ENCODE data around the gene TTN.

DNA sequence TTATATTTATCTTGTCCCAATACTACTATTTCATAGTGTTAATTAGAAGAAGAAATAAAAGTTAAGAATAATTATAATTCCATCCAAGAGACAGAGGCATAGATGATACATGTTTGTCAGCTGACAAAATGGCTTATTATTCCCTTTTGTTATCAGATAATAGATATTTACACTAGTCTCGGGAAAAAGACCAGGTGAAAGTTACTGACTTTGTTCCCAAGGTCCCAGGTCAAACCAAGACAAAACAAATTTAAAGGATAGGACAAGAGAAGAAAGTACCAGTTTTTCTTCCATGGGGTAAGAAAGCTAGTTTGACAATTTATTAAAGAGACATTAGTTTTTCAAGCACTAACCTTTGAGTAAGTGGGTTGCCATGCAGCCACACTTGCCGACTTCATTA, 73.2 kb downstream of the TTN start:
- TF ChIP-seq, protein P1, sequence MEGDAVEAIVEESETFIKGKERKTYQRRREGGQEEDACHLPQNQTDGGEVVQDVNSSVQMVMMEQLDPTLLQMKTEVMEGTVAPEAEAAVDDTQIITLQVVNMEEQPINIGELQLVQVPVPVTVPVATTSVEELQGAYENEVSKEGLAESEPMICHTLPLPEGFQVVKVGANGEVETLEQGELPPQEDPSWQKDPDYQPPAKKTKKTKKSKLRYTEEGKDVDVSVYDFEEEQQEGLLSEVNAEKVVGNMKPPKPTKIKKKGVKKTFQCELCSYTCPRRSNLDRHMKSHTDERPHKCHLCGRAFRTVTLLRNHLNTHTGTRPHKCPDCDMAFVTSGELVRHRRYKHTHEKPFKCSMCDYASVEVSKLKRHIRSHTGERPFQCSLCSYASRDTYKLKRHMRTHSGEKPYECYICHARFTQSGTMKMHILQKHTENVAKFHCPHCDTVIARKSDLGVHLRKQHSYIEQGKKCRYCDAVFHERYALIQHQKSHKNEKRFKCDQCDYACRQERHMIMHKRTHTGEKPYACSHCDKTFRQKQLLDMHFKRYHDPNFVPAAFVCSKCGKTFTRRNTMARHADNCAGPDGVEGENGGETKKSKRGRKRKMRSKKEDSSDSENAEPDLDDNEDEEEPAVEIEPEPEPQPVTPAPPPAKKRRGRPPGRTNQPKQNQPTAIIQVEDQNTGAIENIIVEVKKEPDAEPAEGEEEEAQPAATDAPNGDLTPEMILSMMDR (IDR thresholded peaks at IDR 0.05): no peak
- no peak for TF ChIP-seq POLR2AphosphoS5 (IDR thresholded peaks at IDR 0.05; ENCODE audit: low read depth, low read length)
- TF ChIP-seq, protein P2, sequence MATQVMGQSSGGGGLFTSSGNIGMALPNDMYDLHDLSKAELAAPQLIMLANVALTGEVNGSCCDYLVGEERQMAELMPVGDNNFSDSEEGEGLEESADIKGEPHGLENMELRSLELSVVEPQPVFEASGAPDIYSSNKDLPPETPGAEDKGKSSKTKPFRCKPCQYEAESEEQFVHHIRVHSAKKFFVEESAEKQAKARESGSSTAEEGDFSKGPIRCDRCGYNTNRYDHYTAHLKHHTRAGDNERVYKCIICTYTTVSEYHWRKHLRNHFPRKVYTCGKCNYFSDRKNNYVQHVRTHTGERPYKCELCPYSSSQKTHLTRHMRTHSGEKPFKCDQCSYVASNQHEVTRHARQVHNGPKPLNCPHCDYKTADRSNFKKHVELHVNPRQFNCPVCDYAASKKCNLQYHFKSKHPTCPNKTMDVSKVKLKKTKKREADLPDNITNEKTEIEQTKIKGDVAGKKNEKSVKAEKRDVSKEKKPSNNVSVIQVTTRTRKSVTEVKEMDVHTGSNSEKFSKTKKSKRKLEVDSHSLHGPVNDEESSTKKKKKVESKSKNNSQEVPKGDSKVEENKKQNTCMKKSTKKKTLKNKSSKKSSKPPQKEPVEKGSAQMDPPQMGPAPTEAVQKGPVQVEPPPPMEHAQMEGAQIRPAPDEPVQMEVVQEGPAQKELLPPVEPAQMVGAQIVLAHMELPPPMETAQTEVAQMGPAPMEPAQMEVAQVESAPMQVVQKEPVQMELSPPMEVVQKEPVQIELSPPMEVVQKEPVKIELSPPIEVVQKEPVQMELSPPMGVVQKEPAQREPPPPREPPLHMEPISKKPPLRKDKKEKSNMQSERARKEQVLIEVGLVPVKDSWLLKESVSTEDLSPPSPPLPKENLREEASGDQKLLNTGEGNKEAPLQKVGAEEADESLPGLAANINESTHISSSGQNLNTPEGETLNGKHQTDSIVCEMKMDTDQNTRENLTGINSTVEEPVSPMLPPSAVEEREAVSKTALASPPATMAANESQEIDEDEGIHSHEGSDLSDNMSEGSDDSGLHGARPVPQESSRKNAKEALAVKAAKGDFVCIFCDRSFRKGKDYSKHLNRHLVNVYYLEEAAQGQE (IDR thresholded peaks at IDR 0.05; ENCODE audit: insufficient read depth in 1 of 2, low read depth in 2 of 2, low read length in 1 of 2): no peak
- no peak for TF ChIP-seq TCF7L2 (IDR thresholded peaks at IDR 0.05; ENCODE audit: low read depth, low read length)
- TF ChIP-seq SIN3A (IDR thresholded peaks at IDR 0.05; ENCODE audit: borderline replicate concordance, insufficient read depth, low read depth, low read length): no peak

All from Panc1 (cell line).